HG03139 (cell line): ENCODE measurements around the gene TUBA3E.
"Not testable (repeated sequence)": the region's sequence is repeated elsewhere in the genome, so short reads cannot be mapped to it uniquely, and the experiment has no call there.

Source experiments
- ATAC-seq: cut with Tn5 transposase; IDR thresholded peaks from one replicate; pipeline ENCODE4 v1.9.1; 2021; ENCODE audit not compliant: unreplicated experiment

The TUBA3E gene

GRCh38 chr2:130198343-130198742, at the start of gene TUBA3E:
TUBA3E (minus strand) TSS chr2:130198439; CDS start chr2:130198360, 79 bp downstream.
- ATAC-seq, result no peak

- ATAC-seq, result no peak
These were observed 48.2 kb upstream of the TUBA3E start for GRCh38 chr2:130246430-130246829.

DNA sequence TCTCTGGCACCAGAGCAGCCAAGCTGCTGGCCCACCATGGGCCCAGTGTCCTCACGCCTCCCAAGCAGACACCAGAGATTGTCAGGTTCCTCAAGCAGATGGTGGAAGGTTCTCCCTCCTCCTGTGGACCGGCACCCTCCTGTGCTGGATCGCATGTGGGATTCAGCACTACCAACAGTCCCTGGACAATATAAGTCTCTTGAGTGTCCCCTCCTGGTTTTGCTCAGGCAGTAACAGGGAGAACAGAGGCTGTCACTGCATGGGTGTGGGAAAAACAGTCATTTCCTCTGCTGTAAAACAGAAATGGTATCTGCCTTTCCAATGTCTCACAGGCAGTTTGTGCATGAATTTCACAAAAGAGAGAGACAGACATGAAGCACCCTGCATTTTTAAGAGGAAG, 47.7 kb upstream of the TUBA3E start:
- no peak for ATAC-seq

DNA sequence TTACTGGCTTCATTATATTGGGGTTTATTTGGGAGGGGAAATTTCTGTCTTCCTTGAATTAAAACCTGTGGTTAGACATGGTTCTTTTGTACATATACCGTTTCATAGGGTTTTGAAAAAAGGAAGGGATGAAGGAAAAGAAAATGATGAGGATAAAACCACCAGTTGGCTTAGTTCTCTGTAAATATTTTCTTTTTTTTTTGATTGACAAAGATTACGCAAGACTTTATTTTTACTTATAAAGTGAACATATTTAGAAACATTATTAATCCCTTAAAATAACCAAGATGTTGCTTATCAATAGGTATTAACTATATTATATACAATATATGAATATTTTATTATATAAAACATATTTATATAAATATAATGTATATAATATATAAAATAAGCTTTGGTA, 45.1 kb upstream of the TUBA3E start:
- no peak for ATAC-seq

DNA sequence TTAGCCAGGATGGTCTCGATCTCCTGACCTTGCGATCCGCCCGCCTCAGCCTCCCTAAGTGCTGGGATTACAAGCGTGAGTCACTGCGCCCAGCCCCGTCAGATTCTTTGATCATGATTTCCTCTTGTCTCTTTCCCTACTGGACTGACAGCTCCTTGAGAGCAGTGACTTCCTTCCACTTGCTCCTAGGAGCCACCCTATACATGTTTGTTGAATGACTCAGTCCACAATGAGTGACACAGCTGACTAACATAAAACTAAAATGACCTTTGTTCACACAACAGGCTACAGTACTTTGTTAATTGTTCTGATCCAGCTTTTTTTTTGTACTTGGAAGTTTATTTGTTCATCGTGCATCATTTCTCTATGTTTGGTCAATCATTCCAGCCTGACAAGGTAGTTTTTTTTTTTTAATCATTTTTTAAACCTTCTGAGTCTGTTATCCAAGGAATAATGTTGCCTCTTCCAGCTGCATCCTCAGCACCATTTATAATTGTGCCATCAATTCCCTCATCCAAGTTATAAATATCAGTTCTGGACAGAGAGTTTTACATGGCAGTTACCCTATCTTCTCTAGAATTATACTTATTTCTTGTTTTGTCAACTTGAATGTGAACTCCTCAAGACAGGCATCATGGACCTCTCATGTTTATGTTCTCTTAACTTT, 42.9 kb upstream of the TUBA3E start:
- no peak for ATAC-seq

GRCh38 chr2:130239581-130239980, 41.3 kb upstream of the TUBA3E start:
- not testable (repeated sequence) for ATAC-seq

DNA sequence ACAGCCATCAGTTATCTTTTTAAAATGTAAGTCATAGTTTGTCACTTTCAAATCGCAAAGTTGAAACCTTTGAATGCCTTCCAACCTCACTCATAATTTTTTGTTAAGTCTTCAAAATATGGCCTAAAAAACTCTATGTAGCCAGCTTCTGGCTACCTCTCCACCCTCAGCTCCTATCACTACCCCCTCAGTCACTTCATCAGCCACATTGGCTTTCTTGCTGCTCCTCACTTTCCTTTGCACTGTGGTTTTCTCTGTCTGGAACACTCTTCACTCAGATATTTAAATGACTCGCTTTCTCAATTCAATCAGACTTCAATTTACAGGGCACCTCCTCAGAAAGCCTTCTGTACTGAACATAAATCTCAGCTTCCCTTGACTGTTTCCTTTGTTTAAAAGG, 34.8 kb upstream of the TUBA3E start:
- not testable (repeated sequence) for ATAC-seq

DNA sequence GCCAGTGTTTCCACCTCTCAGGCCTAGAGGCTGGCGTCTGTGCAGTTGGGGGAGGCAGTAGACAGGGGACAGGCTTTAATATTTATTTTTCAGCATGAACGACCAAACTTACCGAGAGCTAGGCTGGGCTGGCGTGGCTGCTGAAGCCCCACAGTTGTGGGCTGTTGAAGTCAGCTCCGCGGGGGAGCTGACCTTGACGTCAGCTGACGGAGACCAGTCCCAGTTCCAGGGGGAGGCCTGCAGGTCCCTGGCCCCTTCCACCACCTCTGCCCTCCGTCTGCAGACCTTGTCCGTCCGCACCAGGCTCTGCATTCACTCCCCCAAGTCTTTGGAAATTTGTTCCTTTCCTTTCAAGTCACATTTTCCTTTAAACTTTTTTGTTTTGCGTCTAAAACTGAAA, 33.4 kb upstream of the TUBA3E start:
- ATAC-seq, result no peak

DNA sequence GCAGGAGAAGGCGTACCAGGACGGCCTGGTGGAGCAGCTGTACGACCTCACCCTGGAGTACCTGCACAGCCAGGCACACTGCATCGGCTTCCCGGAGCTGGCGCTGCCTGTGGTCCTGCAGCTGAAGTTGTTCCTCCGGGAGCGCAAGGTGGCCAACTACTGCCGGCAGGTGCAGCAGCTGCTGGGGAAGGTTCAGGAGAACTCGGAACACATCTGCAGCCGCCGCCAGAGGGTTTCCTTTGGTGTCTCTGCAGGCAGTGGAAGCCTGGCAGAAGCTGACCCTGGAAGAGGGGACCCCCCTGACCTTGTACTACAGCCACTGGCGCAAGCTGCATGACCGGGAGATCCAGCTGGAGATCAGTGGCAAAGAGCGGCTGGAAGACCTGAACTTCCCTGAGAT, 32.7 kb upstream of the TUBA3E start:
- ATAC-seq, result not testable (repeated sequence)

GRCh38 chr2:130230376-130230775, 32.1 kb upstream of the TUBA3E start:
- ATAC-seq, result not testable (repeated sequence)

GRCh38 chr2:130229161-130229510, 30.9 kb upstream of the TUBA3E start:
- peak; percentile 65 for ATAC-seq

DNA sequence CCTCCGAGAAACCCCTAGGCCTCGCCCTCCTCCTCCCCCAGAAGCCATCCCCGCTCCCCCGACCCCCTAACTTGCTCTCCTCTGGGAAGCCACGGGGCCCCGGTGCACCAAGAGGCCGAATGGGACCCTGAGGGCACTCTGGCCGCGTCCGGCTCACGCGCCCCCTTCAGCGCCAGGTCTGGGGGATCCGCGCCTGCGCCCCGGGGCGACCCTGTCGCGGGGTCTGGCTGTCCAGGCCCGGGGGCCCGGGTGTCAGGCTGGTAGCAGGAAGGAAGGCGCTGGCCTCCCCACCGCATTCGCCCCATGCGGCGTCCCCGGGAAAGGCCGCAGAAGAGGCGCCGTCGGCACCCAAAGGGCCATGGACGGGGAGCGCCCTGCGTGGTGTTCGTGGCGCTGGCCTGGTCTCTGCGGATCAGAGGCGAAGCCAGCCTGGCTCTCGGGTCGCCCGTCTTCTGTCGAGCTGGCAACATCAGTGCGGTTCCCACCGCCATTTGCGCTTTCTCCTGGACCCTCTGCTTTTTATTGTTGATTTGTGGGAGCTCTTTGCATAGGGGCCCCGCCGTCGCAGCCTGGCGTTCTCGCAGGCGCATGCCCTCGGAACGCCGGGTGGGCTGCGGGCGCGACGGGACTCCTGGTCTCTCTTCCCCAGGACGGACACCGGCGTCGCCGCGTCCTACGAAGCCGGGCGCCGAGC, 30.4 kb upstream of the TUBA3E start:
- not testable (repeated sequence) for ATAC-seq

DNA sequence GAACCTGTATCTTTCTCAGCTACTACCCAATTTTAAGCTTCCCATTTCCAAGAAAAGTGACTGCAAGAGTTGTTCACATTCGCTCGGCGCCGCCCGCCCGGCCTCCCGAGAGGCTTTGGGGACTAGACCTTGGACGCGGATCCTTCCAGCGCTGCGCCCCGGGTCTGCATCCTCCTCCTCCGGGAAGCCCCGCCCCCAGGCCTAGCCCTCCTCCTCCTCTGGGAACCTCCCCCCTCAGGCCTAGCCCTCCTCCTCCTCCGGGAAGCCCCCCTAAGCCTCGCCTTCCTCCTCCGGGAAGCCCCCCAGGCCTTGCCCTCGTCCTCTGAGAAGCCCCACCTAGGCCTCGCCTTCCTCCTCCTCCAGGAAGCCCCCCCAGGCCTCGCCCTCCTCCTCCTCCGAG, 29.8 kb upstream of the TUBA3E start:
- not testable (repeated sequence) for ATAC-seq

DNA sequence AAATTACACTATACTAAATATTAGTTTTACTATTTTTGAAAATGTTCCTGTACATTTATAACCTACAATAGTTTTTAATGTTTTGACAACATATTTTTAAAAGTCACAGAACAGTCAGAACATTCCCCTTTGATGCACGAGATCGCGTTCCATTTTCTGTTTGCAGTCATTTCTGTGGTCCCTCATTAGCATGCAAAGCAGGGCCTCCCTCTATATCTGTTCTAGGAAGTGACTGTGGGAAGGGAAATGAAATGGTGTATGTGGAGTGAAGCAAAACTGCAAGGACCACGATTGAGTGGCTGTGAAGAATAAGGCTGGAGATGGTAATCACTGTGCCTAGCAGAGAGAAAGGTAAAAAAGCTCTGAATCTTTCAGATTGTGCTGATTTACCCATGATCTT, 24.3 kb upstream of the TUBA3E start:
- peak; percentile 67 for ATAC-seq

GRCh38 chr2:130220505-130220904, 22.3 kb upstream of the TUBA3E start:
- ATAC-seq, result not testable (repeated sequence)

DNA sequence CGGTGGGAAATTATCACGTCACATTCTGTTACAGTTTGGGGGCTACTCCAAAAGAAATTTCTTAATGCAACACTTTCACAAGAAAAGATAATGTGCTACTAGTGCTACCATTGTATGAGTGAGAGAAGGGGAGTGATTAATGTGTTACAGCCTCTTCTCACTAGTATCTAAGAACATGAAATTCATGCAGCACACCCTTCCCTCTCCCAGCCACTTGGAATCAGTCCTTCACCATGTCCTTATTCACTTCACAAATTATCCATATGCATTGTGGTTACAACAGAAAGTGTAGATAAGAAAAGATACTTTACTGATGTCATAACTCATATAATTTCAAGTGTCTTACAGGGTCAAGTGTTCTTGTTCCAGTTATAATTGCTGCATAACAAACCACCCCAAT, 20.9 kb upstream of the TUBA3E start:
- not testable (repeated sequence) for ATAC-seq

- ATAC-seq, result not testable (repeated sequence)
These were observed 8.8 kb upstream of the TUBA3E start for GRCh38 chr2:130207051-130207450.

GRCh38 chr2:130203150-130203549, 4.9 kb upstream of the TUBA3E start:
- ATAC-seq, result not testable (repeated sequence)

- not testable (repeated sequence) for ATAC-seq
These were observed 4.3 kb upstream of the TUBA3E start for GRCh38 chr2:130202518-130202917.

DNA sequence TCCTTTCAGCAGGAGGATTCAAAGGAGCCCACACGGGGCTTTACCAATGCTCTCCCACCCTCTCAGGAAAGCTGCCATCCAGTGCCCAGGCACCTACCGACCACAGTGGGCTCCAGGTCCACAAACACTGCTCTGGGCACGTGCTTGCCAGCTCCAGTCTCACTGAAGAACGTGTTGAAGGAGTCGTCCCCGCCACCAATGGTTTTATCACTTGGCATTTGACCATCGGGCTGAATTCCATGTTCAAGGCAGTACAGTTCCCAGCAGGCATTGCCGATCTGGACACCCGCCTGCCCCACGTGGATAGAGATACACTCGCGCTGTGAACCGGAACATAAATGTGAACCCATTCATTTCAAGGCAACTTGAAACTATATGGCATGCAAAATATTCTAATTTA, 2.2 kb downstream of the TUBA3E start:
- not testable (repeated sequence) for ATAC-seq

DNA sequence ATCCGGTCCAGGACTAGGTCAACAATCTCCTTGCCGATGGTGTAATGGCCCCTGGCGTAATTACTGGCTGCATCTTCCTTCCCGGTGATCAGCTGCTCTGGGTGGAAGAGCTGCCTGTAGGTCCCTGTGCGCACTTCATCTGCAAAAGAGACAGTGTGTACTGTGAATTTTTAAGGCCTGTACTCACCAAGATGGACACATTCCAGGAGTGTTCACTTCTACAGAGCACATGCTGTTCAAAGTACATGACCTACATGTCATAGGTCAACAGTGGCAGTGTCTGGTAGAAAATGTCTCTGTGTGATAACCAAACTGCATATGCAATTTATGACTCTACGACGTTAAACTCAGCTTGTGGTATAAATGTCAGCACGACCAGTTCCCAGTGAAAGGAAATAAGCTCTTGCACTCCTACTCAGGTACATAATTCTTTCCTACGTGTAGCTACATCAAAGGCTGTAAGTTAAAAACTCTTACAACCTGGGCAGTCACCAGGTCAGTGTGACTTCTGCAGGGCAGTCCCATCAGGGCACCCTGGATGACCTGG, 3.1 kb downstream of the TUBA3E start:
- ATAC-seq, result not testable (repeated sequence)

- not testable (repeated sequence) for ATAC-seq
These were observed 4.4 kb downstream of the TUBA3E start for GRCh38 chr2:130193824-130194223.
